ENCODE data around the gene QPRT.
"Not testable (repeated sequence)": the region's sequence is repeated elsewhere in the genome, so short reads cannot be mapped to it uniquely, and the experiment has no call there.

The QPRT gene

DNA sequence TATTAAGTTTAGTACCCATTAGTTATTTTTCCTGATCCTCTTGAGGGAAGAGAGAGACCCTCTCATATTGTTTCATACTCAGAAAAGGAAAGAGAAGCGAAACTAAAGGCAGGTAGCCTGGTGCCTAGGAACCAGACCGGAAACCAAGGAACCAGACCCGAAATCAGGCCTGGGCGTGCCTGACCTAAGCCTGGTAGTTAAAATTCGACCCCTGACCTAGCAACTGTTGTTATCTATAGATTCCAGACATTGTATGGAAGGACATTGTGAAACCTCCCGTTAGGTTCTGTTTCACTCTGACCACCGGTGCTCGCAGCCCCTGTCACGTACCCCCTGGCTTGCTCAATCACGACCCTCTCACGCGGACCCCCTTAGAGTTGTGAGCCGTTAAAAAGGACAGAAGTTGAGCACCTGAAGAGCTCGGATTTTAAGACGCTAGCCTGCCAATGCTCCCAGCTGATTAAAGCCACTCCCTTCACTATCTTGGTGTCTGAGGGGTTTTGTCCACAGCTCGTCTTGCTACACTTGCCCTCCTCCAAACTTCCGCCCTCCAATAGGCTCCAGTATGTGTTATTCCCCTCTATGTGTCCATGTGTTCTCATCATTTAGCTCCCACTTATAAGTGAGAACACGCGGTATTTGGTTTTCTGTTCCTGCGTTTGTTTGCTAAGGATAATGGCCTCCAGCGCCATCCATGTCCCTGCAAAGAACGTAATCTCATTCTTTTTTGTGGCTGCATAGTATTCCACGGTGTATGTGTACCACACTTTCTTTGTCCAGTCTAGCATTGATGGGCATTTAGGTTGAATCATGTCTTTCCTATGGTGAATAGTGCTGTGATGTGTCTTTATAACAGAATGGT is 10.7 kb downstream of the QPRT start:
- in situ Hi-C loops (cut with MboI; ENCODE audit: low sequenced_read_pairs): not testable (repeated sequence)

GRCh38 chr16:29692606-29693005 is 13.6 kb downstream of the QPRT start:
- in situ Hi-C loops (cut with MboI; ENCODE audit: low sequenced_read_pairs): not testable (repeated sequence)

DNA sequence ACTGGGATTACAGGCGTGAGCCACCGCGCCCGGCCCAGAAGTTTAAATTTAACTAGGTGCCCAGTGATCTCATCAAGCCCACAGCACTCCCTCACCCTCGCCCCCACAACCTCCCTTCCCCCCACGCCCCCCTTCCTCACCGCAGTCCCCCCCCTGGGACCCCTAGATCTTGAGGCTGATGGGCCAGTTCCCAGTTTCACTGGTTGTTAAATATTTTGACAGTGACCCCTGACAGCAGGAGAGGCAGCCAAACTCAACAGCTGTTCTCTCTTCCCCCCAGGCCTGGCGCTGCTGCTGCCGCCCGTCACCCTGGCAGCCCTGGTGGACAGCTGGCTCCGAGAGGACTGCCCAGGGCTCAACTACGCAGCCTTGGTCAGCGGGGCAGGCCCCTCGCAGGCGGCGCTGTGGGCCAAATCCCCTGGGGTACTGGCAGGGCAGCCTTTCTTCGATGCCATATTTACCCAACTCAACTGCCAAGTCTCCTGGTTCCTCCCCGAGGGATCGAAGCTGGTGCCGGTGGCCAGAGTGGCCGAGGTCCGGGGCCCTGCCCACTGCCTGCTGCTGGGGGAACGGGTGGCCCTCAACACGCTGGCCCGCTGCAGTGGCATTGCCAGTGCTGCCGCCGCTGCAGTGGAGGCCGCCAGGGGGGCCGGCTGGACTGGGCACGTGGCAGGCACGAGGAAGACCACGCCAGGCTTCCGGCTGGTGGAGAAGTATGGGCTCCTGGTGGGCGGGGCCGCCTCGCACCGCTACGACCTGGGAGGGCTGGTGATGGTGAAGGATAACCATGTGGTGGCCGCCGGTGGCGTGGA is 15.6 kb downstream of the QPRT start:
- in situ Hi-C loops (cut with MboI; ENCODE audit: low sequenced_read_pairs): loop anchor here (5.0 kb wide), 1 partner anchor 328 kb away; the partner anchor contains the start of gene C16orf92

DNA sequence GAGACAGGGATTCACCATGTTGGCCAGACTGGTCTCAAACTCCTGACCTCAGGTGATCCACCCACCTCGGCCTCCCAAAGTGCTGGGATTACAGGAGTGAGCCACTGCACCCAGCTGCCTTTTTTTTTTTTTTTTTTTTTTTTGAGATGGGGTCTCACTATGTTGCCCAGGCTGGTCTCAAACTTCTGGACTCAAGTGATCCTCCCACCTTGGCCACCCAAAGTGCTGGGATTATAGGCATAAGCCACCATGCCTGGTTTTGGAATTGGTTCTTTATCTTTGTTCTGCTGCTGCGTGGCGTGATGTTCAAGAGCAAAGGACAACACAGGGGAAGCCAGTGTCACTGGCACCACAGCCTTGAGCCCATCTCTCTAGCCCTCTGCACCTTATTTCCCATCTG is 16.7 kb downstream of the QPRT start:
- in situ Hi-C loops (cut with MboI; ENCODE audit: low sequenced_read_pairs): loop anchor here (5.0 kb wide), 1 partner anchor 327 kb away; the partner anchor contains the start of gene C16orf92

- in situ Hi-C loops (cut with MboI; ENCODE audit: low sequenced_read_pairs): loop anchor here (5.0 kb wide), 1 partner anchor 325 kb away; the partner anchor contains the start of gene C16orf92
Measured at GRCh38 chr16:29696881-29697331, 17.9 kb downstream of the QPRT start.

- in situ Hi-C loops (cut with MboI; ENCODE audit: low sequenced_read_pairs): loop anchor here (5.0 kb wide), 1 partner anchor 325 kb away; the partner anchor contains the start of gene C16orf92
Measured at GRCh38 chr16:29697391-29697790, 18.4 kb downstream of the QPRT start.

- in situ Hi-C loops (cut with MboI; ENCODE audit: low sequenced_read_pairs): loop anchor here (5.0 kb wide), 1 partner anchor 324 kb away; the partner anchor contains the start of gene C16orf92
Measured at GRCh38 chr16:29698042-29698441, 19.1 kb downstream of the QPRT start.

DNA sequence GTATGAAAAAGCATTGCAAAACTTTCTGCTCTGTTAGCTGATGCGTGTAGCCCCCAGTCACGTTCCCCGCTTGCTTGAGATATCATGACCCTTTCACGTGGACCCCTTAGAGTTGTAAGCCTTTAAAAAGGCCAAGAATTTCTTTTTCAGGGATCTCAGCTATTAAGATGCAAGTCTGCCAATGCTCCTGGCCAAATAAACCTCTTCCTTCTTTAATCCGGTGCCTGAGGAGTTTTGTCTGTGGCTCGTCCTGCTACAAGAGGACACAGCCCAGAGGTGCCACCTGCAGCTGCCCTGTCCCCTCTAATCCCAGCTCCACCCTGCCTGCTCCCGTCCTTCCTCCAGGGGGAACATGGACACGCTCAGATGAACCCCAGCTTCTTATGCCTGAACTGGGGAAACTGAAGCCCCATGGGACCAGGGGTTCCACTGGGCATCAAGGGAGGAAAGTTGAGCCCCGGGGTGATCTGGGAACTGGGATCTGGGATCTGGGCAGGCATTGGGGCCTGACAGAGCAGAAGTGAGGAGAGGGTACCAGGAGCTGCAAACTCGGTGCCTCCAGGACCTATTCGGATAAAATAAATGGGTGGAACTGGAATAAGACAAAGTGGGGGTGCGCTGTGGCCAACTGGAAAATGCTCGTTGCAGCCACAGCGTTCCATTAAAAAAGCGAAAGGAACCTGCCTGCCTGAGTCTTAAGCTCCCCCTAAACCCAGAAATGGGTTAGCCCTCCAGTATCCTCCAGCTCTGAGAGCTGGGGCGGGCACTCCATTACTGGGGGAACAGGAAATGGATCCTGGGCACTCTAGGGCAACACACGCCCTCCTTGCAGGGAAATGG is 19.7 kb downstream of the QPRT start:
- in situ Hi-C loops (cut with MboI; ENCODE audit: low sequenced_read_pairs): loop anchor here (5.0 kb wide), 1 partner anchor 324 kb away; the partner anchor contains the start of gene C16orf92

- in situ Hi-C loops (cut with MboI; ENCODE audit: low sequenced_read_pairs): loop anchor here (5.0 kb wide), 1 partner anchor 323 kb away; the partner anchor contains the start of gene C16orf92
Measured at GRCh38 chr16:29699324-29700219, 20.6 kb downstream of the QPRT start.

DNA sequence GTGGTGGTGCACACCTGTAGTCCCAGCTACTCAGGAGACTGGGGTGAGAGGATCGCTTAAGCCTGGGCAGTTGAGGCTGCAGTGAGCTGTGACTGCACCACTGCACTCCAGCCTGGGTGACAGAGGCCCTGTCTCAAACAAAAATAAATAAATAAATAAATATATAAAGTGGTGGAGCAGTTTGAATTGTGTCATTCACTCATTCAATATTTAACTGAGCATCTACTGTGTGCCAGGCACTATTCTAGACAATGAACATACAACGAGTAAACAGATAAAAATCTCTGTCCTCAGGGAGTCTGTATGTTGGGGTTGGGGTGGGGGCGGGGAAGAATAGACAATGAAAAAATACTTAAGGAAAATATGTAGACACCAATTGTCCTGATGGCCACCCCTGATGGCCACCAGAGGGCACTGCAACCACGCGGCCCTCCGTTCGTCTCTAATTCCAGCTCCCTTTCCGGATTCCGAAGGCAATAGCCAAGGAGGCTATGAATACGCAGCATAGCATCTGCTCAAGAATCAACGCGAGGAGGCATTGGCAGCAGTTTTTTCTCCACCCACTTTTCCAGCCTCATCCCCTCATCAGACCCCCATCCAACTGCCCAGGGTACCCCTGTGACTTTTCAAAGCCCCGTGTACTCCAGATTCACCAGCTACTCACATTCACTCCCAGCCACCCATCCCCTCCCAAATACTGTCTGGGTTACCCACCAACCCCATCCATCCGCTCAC is 21.4 kb downstream of the QPRT start:
- in situ Hi-C loops (cut with MboI; ENCODE audit: low sequenced_read_pairs): no loop called here

- in situ Hi-C loops (cut with MboI; ENCODE audit: low sequenced_read_pairs): no loop called here
Measured at GRCh38 chr16:29701214-29701555, 22.2 kb downstream of the QPRT start.

DNA sequence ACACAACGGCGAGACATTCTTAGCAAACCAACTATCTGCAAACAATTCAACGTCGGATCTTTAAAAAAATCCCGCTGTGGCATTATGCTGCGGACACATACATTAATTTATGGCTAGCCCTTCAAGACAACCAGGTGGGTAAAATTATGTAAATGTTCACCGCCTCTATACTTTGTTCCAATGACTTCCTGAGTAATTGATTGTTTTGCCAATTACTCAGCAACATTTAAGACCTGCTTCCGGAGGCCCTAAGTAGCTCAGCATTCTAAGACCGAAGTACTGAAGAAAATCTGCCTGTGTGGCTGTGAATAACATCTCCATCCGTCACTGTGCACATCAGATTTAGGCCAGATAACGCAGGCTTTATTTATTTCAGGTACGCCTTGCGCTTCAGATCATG is 23.3 kb downstream of the QPRT start:
- in situ Hi-C loops (cut with MboI; ENCODE audit: low sequenced_read_pairs): no loop called here

DNA sequence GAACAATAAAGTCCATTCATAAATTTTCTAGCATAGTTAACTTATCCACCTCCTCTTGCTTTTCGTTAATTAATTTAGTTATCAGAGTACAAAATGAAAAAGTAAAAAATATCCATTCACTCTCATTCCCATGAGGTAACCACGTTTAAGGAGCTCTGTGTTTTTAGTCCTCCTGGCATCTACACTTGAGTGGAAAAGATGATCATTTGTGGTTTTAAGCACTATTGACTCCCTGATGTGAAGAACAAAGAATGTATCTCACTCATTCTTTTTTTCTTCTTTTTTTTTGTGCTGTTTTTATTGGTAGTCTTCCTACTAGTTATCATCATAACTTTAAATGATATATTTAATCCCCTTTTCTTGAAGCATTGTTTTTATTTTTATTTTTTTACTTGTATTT is 26.1 kb downstream of the QPRT start:
- in situ Hi-C loops (cut with MboI; ENCODE audit: low sequenced_read_pairs): no loop called here

- in situ Hi-C loops (cut with MboI; ENCODE audit: low sequenced_read_pairs): not testable (repeated sequence)
Measured at GRCh38 chr16:29707160-29707559, 28.2 kb downstream of the QPRT start.

DNA sequence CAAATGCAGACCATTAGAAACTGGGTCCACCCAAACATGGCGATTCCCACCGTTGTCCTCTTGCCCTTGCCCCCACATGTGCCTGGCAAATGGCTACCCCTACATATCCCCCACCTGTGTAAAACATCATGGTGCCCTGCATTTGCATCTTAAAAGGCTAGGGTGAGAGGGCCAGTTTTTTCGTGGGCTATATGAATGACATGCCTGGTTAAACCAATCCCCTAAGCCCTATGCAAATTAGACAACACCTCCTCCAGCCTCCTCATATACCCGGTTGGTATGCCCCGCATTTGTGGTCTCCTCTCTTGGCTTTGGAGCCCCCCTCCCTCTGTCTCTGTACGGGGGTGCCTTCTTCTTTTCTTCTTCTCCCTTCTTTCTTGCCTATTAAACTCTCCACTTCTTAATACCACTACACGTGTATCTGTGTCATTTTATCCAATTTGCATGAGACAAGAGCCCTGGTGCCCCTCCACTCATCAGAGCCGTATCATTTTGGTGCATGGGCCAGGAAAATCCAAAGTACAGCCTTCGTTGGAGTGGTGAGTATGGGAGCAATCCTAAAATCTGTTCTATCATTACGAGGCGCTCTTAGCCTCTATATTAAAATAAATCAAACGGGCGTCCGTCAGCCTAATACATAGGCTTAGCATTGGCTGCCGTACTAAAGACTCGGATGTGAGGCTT is 30.1 kb downstream of the QPRT start:
- in situ Hi-C loops (cut with MboI; ENCODE audit: low sequenced_read_pairs): no loop called here

- in situ Hi-C loops (cut with MboI; ENCODE audit: low sequenced_read_pairs): not testable (repeated sequence)
Measured at GRCh38 chr16:29709657-29710056, 30.7 kb downstream of the QPRT start.

- in situ Hi-C loops (cut with MboI; ENCODE audit: low sequenced_read_pairs): no loop called here
Measured at GRCh38 chr16:29710227-29711219, 31.5 kb downstream of the QPRT start.

Data from HL-60/S4 (cell line).